ENCODE results near the gene ZNF407. TPM values are rescaled to one million over a fixed set of nuclear protein-coding genes. Genes with fewer than 3 reads are reported as not detected.

Gene ZNF407
- total RNA-seq, 2 donors from 2014 or later, result 11.7 to 22.2 TPM

DNA sequence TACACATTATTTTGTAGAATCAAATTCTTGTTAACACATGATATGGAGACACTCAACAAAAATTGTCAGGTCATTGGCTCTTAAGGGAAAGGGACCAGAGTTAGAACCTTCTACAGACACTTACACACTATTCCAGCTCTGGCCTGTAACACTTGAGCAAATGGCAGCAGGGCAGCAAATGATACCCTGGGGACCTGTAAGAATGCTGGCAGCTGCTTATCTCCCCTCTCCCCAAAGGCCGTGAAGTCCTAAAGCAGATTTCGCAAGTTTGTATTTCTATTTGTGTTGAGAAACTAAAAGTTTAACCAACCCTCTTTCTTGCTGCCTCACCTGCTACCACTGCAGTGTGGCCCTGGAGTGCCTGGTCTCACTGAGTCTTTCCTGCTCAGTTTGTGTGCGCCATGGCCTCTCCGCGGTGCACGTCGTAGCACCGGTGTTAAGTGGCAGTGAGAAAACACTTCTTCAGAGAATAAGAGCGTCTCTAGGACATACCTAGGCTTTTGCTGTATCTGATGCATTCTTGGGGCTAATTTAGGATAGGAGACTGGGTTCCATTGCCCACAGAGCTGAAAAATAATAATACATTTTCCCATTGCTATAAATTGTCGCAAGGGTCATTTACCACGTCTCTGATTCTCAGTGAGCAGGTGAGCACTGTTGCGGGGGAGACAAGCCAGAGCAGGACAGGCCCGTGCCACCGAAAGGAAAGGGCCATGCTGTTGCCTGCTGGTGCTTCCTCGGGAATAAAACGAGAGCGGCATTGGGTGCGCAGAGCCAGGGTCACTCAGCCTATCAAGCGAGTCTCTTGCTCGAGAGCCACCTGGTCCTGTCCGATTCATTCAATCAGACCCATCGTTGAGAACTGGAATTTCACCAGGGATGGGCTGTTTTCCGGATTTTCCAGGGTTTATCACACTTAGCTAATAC, 406.4 kb downstream of the ZNF407 start:
- Histone ChIP-seq H3K27ac (no peak overlapping the region), H3K36me3 (no peaks in the 10 kb centered on the region), H3K4me1 (replicated peaks) (no peaks in the 10 kb centered on the region), H3K9me3 (no peaks in the 10 kb centered on the region), H3K4me3 (no peak overlapping the region), H3K27me3 (replicated peaks; ENCODE audit: insufficient read depth) (no peaks in the 10 kb centered on the region)
- no peak for DNase-seq (ENCODE audit: low spot score)
- TF ChIP-seq POLR2AphosphoS5 (IDR thresholded peaks at IDR 0.05), result no peak
- 94% methylated on average over 23 of the region's 23 CpGs for WGBS
- intact Hi-C loops (cut with DNase I), result no loop called here

GRCh38 chr18:75005626-75006025, 408.0 kb downstream of the ZNF407 start:
- Histone ChIP-seq H3K27ac (no peak overlapping the region), H3K4me3 (no peak overlapping the region), H3K4me1 (replicated peaks) (no peaks in the 10 kb centered on the region), H3K27me3 (replicated peaks; ENCODE audit: insufficient read depth) (no peaks in the 10 kb centered on the region), H3K9me3 (no peaks in the 10 kb centered on the region), H3K36me3 (no peaks in the 10 kb centered on the region)
- WGBS, result 78% methylated on average over 8 of the region's 8 CpGs
- TF ChIP-seq POLR2AphosphoS5 (IDR thresholded peaks at IDR 0.05) (no peak), CTCF (IDR thresholded peaks at IDR 0.05) (no peak), POLR2A (IDR thresholded peaks at IDR 0.05) (no peak)
- DNase-seq (ENCODE audit: low spot score), result no peak
- intact Hi-C loops (cut with DNase I), result no loop called here

- no peaks in the 10 kb centered on the region for H3K36me3 ChIP-seq
- no peak for TF ChIP-seq POLR2AphosphoS5 (IDR thresholded peaks at IDR 0.05)
- no peak for TF ChIP-seq CTCF (IDR thresholded peaks at IDR 0.05)
- TF ChIP-seq POLR2A (IDR thresholded peaks at IDR 0.05), result no peak
- H3K9me3 ChIP-seq, result no peaks in the 10 kb centered on the region
- no peak overlapping the region for H3K4me3 ChIP-seq
- intact Hi-C loops (cut with DNase I), result no loop called here
- DNase-seq (ENCODE audit: low spot score), result no peak
- H3K27ac ChIP-seq, result no peak overlapping the region
- H3K27me3 ChIP-seq (replicated peaks; ENCODE audit: insufficient read depth), result no peaks in the 10 kb centered on the region
- H3K4me1 ChIP-seq (replicated peaks), result no peaks in the 10 kb centered on the region
- WGBS, result 94% methylated on average over 5 of the region's 5 CpGs
Observed at GRCh38 chr18:75008186-75008585, 410.5 kb downstream of the ZNF407 start.

- no peak overlapping the region for H3K27ac ChIP-seq
- H3K4me3 ChIP-seq, result no peak overlapping the region
- no peaks in the 10 kb centered on the region for H3K9me3 ChIP-seq
- DNase-seq (ENCODE audit: low spot score), result no peak
- no peaks in the 10 kb centered on the region for H3K36me3 ChIP-seq
- no peaks in the 10 kb centered on the region for H3K4me1 ChIP-seq (replicated peaks)
- WGBS, result 46% methylated on average over 2 of the region's 2 CpGs
- TF ChIP-seq POLR2AphosphoS5 (IDR thresholded peaks at IDR 0.05), result no peak
- intact Hi-C loops (cut with DNase I), result no loop called here
- H3K27me3 ChIP-seq (replicated peaks; ENCODE audit: insufficient read depth), result no peaks in the 10 kb centered on the region
Observed at GRCh38 chr18:75009296-75009695, 411.6 kb downstream of the ZNF407 start.

GRCh38 chr18:75009878-75010277, 412.2 kb downstream of the ZNF407 start:
- no peak for DNase-seq (ENCODE audit: low spot score)
- Histone ChIP-seq H3K4me1 (replicated peaks) (no peaks in the 10 kb centered on the region), H3K27me3 (replicated peaks; ENCODE audit: insufficient read depth) (no peaks in the 10 kb centered on the region), H3K4me3 (no peak overlapping the region), H3K36me3 (no peaks in the 10 kb centered on the region), H3K9me3 (no peaks in the 10 kb centered on the region), H3K27ac (no peak overlapping the region)
- WGBS, result 69% methylated on average over 4 of the region's 4 CpGs
- no peak for TF ChIP-seq POLR2A (IDR thresholded peaks at IDR 0.05)
- TF ChIP-seq POLR2AphosphoS5 (IDR thresholded peaks at IDR 0.05), result no peak
- no peak for TF ChIP-seq CTCF (IDR thresholded peaks at IDR 0.05)
- intact Hi-C loops (cut with DNase I), result no loop called here

DNA sequence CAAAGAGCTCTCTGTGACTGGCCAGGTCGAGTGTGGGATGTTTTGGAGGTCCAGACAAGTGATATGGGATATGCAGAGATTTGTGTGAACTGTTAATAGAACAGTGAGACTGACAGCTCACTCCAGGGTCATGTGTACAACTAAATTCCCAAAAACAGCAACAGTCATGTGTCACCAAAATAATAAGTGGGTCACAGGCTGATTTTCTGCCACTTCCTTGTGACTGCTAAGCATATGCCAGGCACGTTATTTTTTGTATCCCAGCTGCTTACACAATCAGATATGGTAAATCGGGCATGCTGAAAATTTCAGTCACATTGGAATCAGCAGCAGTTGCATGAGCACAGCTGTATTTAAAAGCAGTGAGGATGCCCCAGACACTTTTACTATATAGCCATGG, 412.6 kb downstream of the ZNF407 start:
- WGBS, result 77% methylated on average over 3 of the region's 3 CpGs

More for the DNA sequence above, 412.6 kb downstream of the ZNF407 start:
- DNase-seq (ENCODE audit: low spot score), result no peak
- no peaks in the 10 kb centered on the region for H3K9me3 ChIP-seq
- no peak overlapping the region for H3K4me3 ChIP-seq
- H3K27me3 ChIP-seq (replicated peaks; ENCODE audit: insufficient read depth), result no peaks in the 10 kb centered on the region
- H3K27ac ChIP-seq, result no peak overlapping the region
- H3K36me3 ChIP-seq, result no peaks in the 10 kb centered on the region
- intact Hi-C loops (cut with DNase I), result no loop called here
- TF ChIP-seq POLR2A (IDR thresholded peaks at IDR 0.05), result no peak
- TF ChIP-seq CTCF (IDR thresholded peaks at IDR 0.05), result no peak
- TF ChIP-seq POLR2AphosphoS5 (IDR thresholded peaks at IDR 0.05), result no peak
- H3K4me1 ChIP-seq (replicated peaks), result no peaks in the 10 kb centered on the region
